Fibroblast of pulmonary artery (primary cell): Measurements from ENCODE around the gene CACNA2D1.
"Not testable (repeated sequence)": the region's sequence is repeated elsewhere in the genome, so short reads cannot be mapped to it uniquely, and the experiment has no call there.

Experiments used
- DNase-seq: peaks from one replicate; pipeline ENCODE4 v3.0.0-alpha.2; 2010; ENCODE audit warnings: low read depth
- H3K4me3 ChIP-seq: replicated peaks from 2 replicates; pipeline ENCODE4 v1.5.1; 2011; ENCODE audit warnings: low read depth, mild to moderate bottlenecking, control low read depth, low read length, moderate library complexity
- CTCF ChIP-seq: IDR thresholded peaks from 2 replicates; pipeline ENCODE4 v1.5.1; 2011; ENCODE audit warnings: mild to moderate bottlenecking, control low read depth, low read length, inconsistent platforms; ENCODE audit errors: missing control alignments

The CACNA2D1 gene

GRCh38 chr7:82395147-82395546, 48.4 kb downstream of the CACNA2D1 start:
- TF ChIP-seq CTCF = no peak
- no peak for DNase-seq
- H3K4me3 ChIP-seq = no peak overlapping the region

- no peak for TF ChIP-seq CTCF
- H3K4me3 ChIP-seq = no peak overlapping the region
- DNase-seq = no peak
Measured at GRCh38 chr7:82393840-82394220, 49.7 kb downstream of the CACNA2D1 start.

GRCh38 chr7:82393076-82393839, 50.3 kb downstream of the CACNA2D1 start:
- no peak for TF ChIP-seq CTCF
- no peak overlapping the region for H3K4me3 ChIP-seq
- DNase-seq = no peak

- no peak for TF ChIP-seq CTCF
- H3K4me3 ChIP-seq = no peak overlapping the region
- no peak for DNase-seq
Measured at GRCh38 chr7:82390936-82391335, 52.6 kb downstream of the CACNA2D1 start.

GRCh38 chr7:82389876-82390275, 53.7 kb downstream of the CACNA2D1 start:
- no peak for TF ChIP-seq CTCF
- H3K4me3 ChIP-seq = no peak overlapping the region
- no peak for DNase-seq

GRCh38 chr7:82388138-82388537, 55.4 kb downstream of the CACNA2D1 start:
- no peak for TF ChIP-seq CTCF
- no peak for DNase-seq

GRCh38 chr7:82386571-82386970, 57.0 kb downstream of the CACNA2D1 start:
- DNase-seq, H3K4me3 ChIP-seq: not testable (repeated sequence)

More at GRCh38 chr7:82388138-82388537, 55.4 kb downstream of the CACNA2D1 start:
- H3K4me3 ChIP-seq = no peak overlapping the region
